Stimulated activated CD8-positive, alpha-beta memory T cell treated with anti-CD3 and anti-CD28 coated beads, Interleukin-15, amount 100 ng/mL, for 24 hours (primary cell): Measurements from ENCODE around the gene XXYLT1.

Source experiments
- DNase-seq: peaks from one replicate; pipeline ENCODE4 v3.0.0-alpha.2; 2020; ENCODE audit warnings: low read depth

The XXYLT1 gene

GRCh38 chr3:195077611-195078540, 193.1 kb downstream of the XXYLT1 start:
- DNase-seq: no peak

- DNase-seq: no peak
Measured at GRCh38 chr3:195076981-195077610, 193.9 kb downstream of the XXYLT1 start.

- no peak for DNase-seq
Measured at GRCh38 chr3:195075941-195076875, 194.8 kb downstream of the XXYLT1 start.

- no peak for DNase-seq
Measured at GRCh38 chr3:195075199-195075940, 195.6 kb downstream of the XXYLT1 start.

GRCh38 chr3:195073866-195074860, 196.8 kb downstream of the XXYLT1 start:
- no peak for DNase-seq

- no peak for DNase-seq
Measured at GRCh38 chr3:195072916-195073564, 197.9 kb downstream of the XXYLT1 start.

- DNase-seq: no peak
Measured at GRCh38 chr3:195071916-195072820, 198.8 kb downstream of the XXYLT1 start.

GRCh38 chr3:195071011-195071728, 199.8 kb downstream of the XXYLT1 start:
- no peak for DNase-seq

GRCh38 chr3:195070336-195070735, 200.6 kb downstream of the XXYLT1 start:
- no peak for DNase-seq

- no peak for DNase-seq
Measured at GRCh38 chr3:195069501-195070251, 201.3 kb downstream of the XXYLT1 start.

- DNase-seq: no peak
Measured at GRCh38 chr3:195068084-195069080, 202.6 kb downstream of the XXYLT1 start.

GRCh38 chr3:195066441-195066841, 204.5 kb downstream of the XXYLT1 start:
- no peak for DNase-seq

- DNase-seq: no peak
Measured at GRCh38 chr3:195065864-195066185, 205.1 kb downstream of the XXYLT1 start.

GRCh38 chr3:195065142-195065863, 205.7 kb downstream of the XXYLT1 start:
- no peak for DNase-seq

GRCh38 chr3:195064300-195064931, 206.5 kb downstream of the XXYLT1 start:
- DNase-seq: no peak
